Neural progenitor cell (in vitro differentiated cells): ENCODE data around the gene SLC17A8. TPM values are rescaled to one million over a fixed set of nuclear protein-coding genes. Genes with fewer than 3 reads are reported as not detected.
"Not testable (repeated sequence)": the region's sequence is repeated elsewhere in the genome, so short reads cannot be mapped to it uniquely, and the experiment has no call there.

Experiments
- DNase-seq: peaks from one replicate; pipeline ENCODE4 v3.0.0-alpha.2; 2016; ENCODE audit warnings: low spot score
- H2AFZ ChIP-seq: fragments of 200-600 bp; sonication (generic); replicated peaks from 2 replicates; pipeline ENCODE4 v1.6.1; 2016; ENCODE audit warnings: antibody characterized with exemption
- H3F3A ChIP-seq: fragments of 200-600 bp; sonication (generic); 2 replicates; pipeline ENCODE4 v1.6.1; 2016; ENCODE audit warnings: antibody characterized with exemption, low read depth
- H3K27ac ChIP-seq: fragments of 200-600 bp; sonication (generic); 2 replicates; pipeline ENCODE4 v1.5.1; 2016; ENCODE audit warnings: mild to moderate bottlenecking
- H3K27me3 ChIP-seq: fragments of 200-600 bp; sonication (generic); 2 replicates; pipeline ENCODE4 v1.6.1; 2016; ENCODE audit warnings: mild to moderate bottlenecking, moderate library complexity
- H3K36me3 ChIP-seq: fragments of 200-600 bp; sonication (generic); 2 replicates; pipeline ENCODE4 v1.5.1; 2016
- H3K4me1 ChIP-seq: fragments of 200-600 bp; sonication (generic); 2 replicates; pipeline ENCODE4 v1.6.1; 2016; ENCODE audit warnings: mixed run types
- H3K4me2 ChIP-seq: fragments of 200-600 bp; sonication (generic); 2 replicates; pipeline ENCODE4 v1.6.1; 2016
- H3K4me3 ChIP-seq: fragments of 200-600 bp; sonication (generic); 2 replicates; pipeline ENCODE4 v1.5.1; 2016
- H3K79me2 ChIP-seq: fragments of 200-600 bp; sonication (generic); 2 replicates; pipeline ENCODE4 v1.6.1; 2016; ENCODE audit warnings: low read depth
- H3K9ac ChIP-seq: fragments of 200-600 bp; sonication (generic); 2 replicates; pipeline ENCODE4 v1.6.1; 2016
- H3K9me3 ChIP-seq: fragments of 200-600 bp; sonication (generic); 2 replicates; pipeline ENCODE4 v1.5.1; 2016; ENCODE audit warnings: low read depth
- H4K20me1 ChIP-seq: fragments of 200-600 bp; sonication (generic); 2 replicates; pipeline ENCODE4 v1.6.1; 2016; ENCODE audit warnings: low read depth
- H3K27ac Mint-ChIP-seq: 3 replicates; pipeline ENCODE4 v1.8.0; 2021; ENCODE audit warnings: mixed read lengths
- H3K27me3 Mint-ChIP-seq: 2 replicates; pipeline ENCODE4 v1.8.0; 2022; ENCODE audit warnings: low read depth, mild to moderate bottlenecking, inconsistent platforms, moderate library complexity, mixed read lengths; ENCODE audit not compliant: insufficient read depth
- H3K36me3 Mint-ChIP-seq: 3 replicates; pipeline ENCODE4 v1.8.0; 2021; ENCODE audit warnings: mixed read lengths
- H3K4me1 Mint-ChIP-seq: 3 replicates; pipeline ENCODE4 v1.8.0; 2021; ENCODE audit warnings: mixed read lengths
- H3K4me3 Mint-ChIP-seq: 3 replicates; pipeline ENCODE4 v1.8.0; 2021; ENCODE audit warnings: mild to moderate bottlenecking, moderate library complexity, mixed read lengths
- H3K9me3 Mint-ChIP-seq: 3 replicates; pipeline ENCODE4 v1.8.0; 2020; ENCODE audit warnings: mixed read lengths
- CTCF ChIP-seq: fragments of 200-600 bp; sonication (generic); IDR thresholded peaks from 2 replicates; pipeline ENCODE4 v1.5.1; 2017; ENCODE audit warnings: antibody characterized with exemption, mild to moderate bottlenecking
- EZH2 ChIP-seq: fragments of 200-600 bp; sonication (generic); IDR thresholded peaks from 2 replicates; pipeline ENCODE4 v1.6.1; 2017; ENCODE audit warnings: antibody characterized with exemption, mild to moderate bottlenecking, moderate library complexity
- EZH2phosphoT487 ChIP-seq: fragments of 200-600 bp; sonication (generic); IDR thresholded peaks from 2 replicates; pipeline ENCODE4 v1.6.1; 2017; ENCODE audit warnings: antibody characterized with exemption
- total RNA-seq: library from RNA; depleted of rRNA; stranded (reverse); fragments of >200 nt; gene quantifications from 2 replicates; pipeline ENCODE4 v1.2.3, GENCODE V29; 2015; ENCODE audit warnings: low replicate concordance

The SLC17A8 gene
- total RNA-seq, 1 donor from 2014 or later: not detected

- Mint-ChIP-seq H3K9me3 (peaks cover 6% of the 10 kb centered on the region), H3K36me3 (no peaks in the 10 kb centered on the region), H3K4me3 (no peak overlapping the region), H3K27ac (no peak overlapping the region), H3K27me3 (peaks cover 3% of the 10 kb centered on the region), H3K4me1 (no peaks in the 10 kb centered on the region)
- no peaks in the 10 kb centered on the region for H3K79me2 ChIP-seq
- DNase-seq: no peak
- H3K9ac ChIP-seq: no peak overlapping the region
- no peak overlapping the region for H2AFZ ChIP-seq
- no peaks in the 10 kb centered on the region for H3K9me3 ChIP-seq
- H3K4me3 ChIP-seq: no peak overlapping the region
- H3K27ac ChIP-seq: no peak overlapping the region
- H3K36me3 ChIP-seq: no peaks in the 10 kb centered on the region
- no peaks in the 10 kb centered on the region for H3F3A ChIP-seq
- H3K4me2 ChIP-seq: no peak overlapping the region
- no peaks in the 10 kb centered on the region for H3K4me1 ChIP-seq
- no peaks in the 10 kb centered on the region for H4K20me1 ChIP-seq
- H3K27me3 ChIP-seq: no peaks in the 10 kb centered on the region
- TF ChIP-seq EZH2phosphoT487 (no peak), CTCF (no peak), EZH2 (no peak)
These were observed 69.3 kb downstream of the SLC17A8 start for GRCh38 chr12:100426145-100426544.

GRCh38 chr12:100427078-100427477 lies 70.2 kb downstream of the SLC17A8 start:
- H3K36me3 ChIP-seq: no peaks in the 10 kb centered on the region
- H3K27me3 ChIP-seq: no peaks in the 10 kb centered on the region
- H2AFZ ChIP-seq: no peak overlapping the region
- H3F3A ChIP-seq: no peaks in the 10 kb centered on the region
- no peak overlapping the region for H3K27ac ChIP-seq
- no peaks in the 10 kb centered on the region for H3K4me1 ChIP-seq
- H3K9ac ChIP-seq: no peak overlapping the region
- no peaks in the 10 kb centered on the region for H4K20me1 ChIP-seq
- peaks cover 6% of the 10 kb centered on the region for H3K27me3 Mint-ChIP-seq
- DNase-seq: no peak
- no peaks in the 10 kb centered on the region for H3K4me1 Mint-ChIP-seq
- TF ChIP-seq EZH2 (no peak), CTCF (no peak), EZH2phosphoT487 (no peak)
- no peaks in the 10 kb centered on the region for H3K79me2 ChIP-seq
- no peak overlapping the region for H3K4me2 ChIP-seq
- no peak overlapping the region for H3K4me3 Mint-ChIP-seq
- no peaks in the 10 kb centered on the region for H3K9me3 ChIP-seq
- no peak overlapping the region for H3K27ac Mint-ChIP-seq
- H3K36me3 Mint-ChIP-seq: no peaks in the 10 kb centered on the region
- H3K4me3 ChIP-seq: no peak overlapping the region
- peaks cover 6% of the 10 kb centered on the region for H3K9me3 Mint-ChIP-seq

- H3K9me3 Mint-ChIP-seq, H3F3A ChIP-seq, H2AFZ ChIP-seq, H3K4me1 Mint-ChIP-seq, H3K4me3 ChIP-seq, H3K27ac Mint-ChIP-seq, H3K36me3 ChIP-seq, H3K79me2 ChIP-seq, H3K36me3 Mint-ChIP-seq, H3K9ac ChIP-seq, H3K27me3 Mint-ChIP-seq, H3K9me3 ChIP-seq, H3K4me1 ChIP-seq, H3K4me3 Mint-ChIP-seq, H3K27ac ChIP-seq, H3K4me2 ChIP-seq, DNase-seq, H3K27me3 ChIP-seq, H4K20me1 ChIP-seq: not testable (repeated sequence)
These were observed 73.4 kb downstream of the SLC17A8 start for GRCh38 chr12:100430251-100430650.

GRCh38 chr12:100433701-100434100 lies 76.8 kb downstream of the SLC17A8 start:
- Mint-ChIP-seq H3K4me1 (no peaks in the 10 kb centered on the region), H3K9me3 (peaks cover 2% of the 10 kb centered on the region), H3K27ac (no peak overlapping the region), H3K36me3 (no peaks in the 10 kb centered on the region), H3K4me3 (no peak overlapping the region), H3K27me3 (peaks cover 5% of the 10 kb centered on the region)
- no peak overlapping the region for H3K27ac ChIP-seq
- H3K4me1 ChIP-seq: no peaks in the 10 kb centered on the region
- no peaks in the 10 kb centered on the region for H3K79me2 ChIP-seq
- no peak overlapping the region for H3K4me2 ChIP-seq
- no peak overlapping the region for H2AFZ ChIP-seq
- H3K9me3 ChIP-seq: no peaks in the 10 kb centered on the region
- H3K9ac ChIP-seq: no peak overlapping the region
- no peak for DNase-seq
- H3K4me3 ChIP-seq: no peak overlapping the region
- H3F3A ChIP-seq: no peaks in the 10 kb centered on the region
- H4K20me1 ChIP-seq: no peaks in the 10 kb centered on the region
- TF ChIP-seq CTCF (no peak), EZH2 (no peak), EZH2phosphoT487 (no peak)
- no peaks in the 10 kb centered on the region for H3K27me3 ChIP-seq
- H3K36me3 ChIP-seq: no peaks in the 10 kb centered on the region
